HG02763 (cell line): ENCODE results near the gene MOGAT1.
"Not testable (repeated sequence)": the region's sequence is repeated elsewhere in the genome, so short reads cannot be mapped to it uniquely, and the experiment has no call there.

Experiments
- ATAC-seq: cut with Tn5 transposase; IDR thresholded peaks from one replicate; pipeline ENCODE4 v1.9.1; 2021; ENCODE audit warnings: mild to moderate bottlenecking, moderate library complexity; ENCODE audit not compliant: unreplicated experiment

The MOGAT1 gene

GRCh38 chr2:222709191-222709891, 37.9 kb downstream of the MOGAT1 start:
- ATAC-seq = no peak

- ATAC-seq = no peak
These were observed 39.3 kb downstream of the MOGAT1 start for GRCh38 chr2:222710736-222711135.

GRCh38 chr2:222711315-222711940, 40.0 kb downstream of the MOGAT1 start:
- no peak for ATAC-seq

GRCh38 chr2:222713002-222713401, 41.5 kb downstream of the MOGAT1 start:
- no peak for ATAC-seq

GRCh38 chr2:222714361-222715241, 43.1 kb downstream of the MOGAT1 start:
- no peak for ATAC-seq

- ATAC-seq = peak; percentile 49
These were observed 44.3 kb downstream of the MOGAT1 start for GRCh38 chr2:222715742-222716141.

DNA sequence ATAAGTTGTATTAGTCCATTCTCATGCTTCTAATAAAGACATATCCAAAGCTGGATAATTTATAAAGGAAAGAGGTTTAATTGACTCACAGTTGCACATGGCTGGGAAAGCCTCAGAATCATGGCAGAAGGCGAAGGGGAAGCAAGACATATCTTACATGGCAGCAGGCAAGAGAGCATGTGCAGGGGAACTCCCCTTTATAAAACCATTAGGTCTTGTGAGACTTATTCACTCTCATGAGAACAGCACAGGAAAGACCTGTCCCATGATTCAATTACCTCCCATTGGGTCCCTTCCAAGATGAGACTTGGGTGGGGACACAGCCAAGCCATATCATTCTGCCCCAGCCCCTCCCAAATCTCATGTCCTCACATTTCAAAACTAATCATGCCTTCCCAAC, 48.3 kb downstream of the MOGAT1 start:
- not testable (repeated sequence) for ATAC-seq

GRCh38 chr2:222721597-222721996, 50.1 kb downstream of the MOGAT1 start:
- not testable (repeated sequence) for ATAC-seq

DNA sequence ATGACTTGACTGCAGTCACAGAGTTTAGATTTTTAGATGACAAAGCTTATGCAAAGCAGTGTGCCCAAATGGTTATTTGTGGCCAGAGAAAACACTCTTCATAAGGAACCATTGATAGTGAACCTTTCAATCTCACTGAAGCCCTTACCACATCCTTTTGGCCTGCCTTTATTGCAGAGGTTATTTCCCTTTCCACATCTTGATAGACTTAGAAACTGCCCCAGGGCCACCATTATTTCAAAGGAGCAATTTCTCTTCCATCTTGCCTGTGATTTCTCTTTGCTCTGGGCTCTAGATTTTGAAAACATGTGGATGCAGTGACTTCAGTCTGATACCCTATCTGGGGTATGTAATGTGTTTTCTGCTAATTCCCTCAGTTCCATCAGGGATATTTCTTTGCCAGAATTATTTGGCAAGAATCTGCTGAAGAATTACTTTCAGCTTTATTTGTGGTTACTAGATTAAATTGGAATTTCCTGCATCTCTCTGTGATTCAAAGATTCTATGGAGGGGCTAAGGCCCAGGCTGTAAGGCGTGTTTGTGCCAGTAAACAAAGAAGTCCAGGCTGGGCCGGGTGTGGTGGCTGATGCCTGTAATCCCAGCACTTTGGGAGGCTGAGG, 51.0 kb downstream of the MOGAT1 start:
- peak; percentile 97 for ATAC-seq

DNA sequence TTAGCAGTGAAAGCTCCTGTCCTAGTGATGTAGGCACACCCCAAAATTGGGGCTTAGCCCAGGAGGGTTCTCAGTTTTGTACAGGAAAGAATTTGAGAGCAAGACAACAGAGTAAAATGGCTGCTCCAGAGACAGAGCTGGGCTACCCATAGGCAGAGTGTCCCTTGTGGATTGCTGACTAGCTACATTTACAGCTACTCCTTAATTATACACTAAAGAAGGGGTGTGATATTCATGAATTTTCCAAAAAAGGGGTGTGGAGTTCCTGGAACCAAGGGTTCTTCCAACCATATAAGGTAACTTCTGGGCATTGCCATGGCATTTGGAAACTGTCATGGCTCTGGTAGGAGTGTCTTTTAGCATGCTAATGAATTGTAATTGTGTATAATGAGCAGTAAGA, 52.8 kb downstream of the MOGAT1 start:
- ATAC-seq = no peak

DNA sequence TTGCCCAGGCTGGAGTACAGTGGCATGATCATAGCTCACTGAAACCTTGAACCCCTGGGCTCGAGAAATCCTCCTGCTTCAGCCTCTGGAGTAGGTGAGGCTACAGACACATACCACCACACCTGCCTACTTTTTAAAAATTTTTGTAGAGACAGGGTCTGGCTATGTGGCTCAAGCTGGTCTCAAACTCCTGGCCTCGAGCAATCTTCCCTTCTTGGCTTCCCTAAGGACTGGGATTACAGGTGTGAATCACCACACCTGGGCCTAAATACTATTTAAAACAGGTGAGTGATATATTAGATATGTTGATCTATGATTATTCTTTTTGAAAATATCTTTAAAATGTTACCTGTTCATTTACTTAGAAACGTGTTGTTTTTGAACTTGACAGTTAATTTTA, 57.2 kb downstream of the MOGAT1 start:
- no peak for ATAC-seq

- peak; percentile 70 for ATAC-seq
These were observed 59.0 kb downstream of the MOGAT1 start for GRCh38 chr2:222730366-222730999.

DNA sequence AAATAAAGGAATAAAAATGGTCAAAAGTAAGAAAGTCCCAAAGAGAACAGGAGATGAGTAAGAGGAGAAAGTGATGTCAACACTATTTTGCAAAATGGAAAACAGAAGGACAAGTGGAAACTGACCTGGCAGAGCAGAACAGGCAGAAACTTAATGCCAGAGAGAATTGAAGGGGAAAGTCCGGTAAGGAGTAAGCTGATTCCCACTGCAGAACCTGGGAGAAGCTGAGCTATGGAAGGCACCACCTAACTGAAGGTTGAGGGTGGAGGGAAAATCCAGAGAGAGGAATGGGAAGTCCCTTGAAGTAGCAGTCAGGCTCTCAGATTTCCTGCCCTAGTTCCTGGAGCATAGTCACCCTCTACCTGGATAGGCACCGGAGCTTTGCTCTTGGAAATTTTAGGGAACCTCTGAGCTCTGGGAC, 59.8 kb downstream of the MOGAT1 start:
- no peak for ATAC-seq

DNA sequence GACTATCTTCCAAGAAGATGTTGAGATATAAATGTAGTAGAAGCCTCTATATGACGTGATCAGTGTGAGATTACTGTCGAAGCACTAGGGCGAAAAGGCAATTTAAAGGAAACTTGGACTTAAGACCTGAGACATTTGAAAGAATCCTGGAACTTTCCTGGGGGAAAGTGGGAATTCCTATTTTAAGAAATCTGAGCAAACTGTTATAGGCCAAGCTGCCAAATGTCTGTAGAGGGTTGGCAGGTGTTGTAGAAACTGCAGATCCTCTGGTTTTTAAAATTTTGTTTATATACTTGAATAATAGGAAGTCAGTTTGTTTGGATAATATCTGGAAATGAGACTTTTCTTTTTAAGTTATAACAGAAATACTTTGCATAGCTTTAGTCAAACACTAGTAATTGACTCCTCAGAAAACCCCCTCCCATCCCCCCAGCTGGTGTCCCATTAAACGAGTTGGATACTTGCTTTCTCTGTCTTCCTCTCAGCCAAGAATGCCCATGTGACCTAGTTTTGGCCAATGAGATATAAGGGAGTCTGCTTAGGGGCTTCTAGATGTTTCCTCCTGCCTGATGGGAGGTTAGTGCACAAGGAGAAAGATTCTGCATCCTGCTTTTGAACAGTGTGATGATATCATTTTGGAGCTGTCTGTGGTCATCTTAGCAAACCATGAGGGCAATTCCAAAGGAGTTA, 61.2 kb downstream of the MOGAT1 start:
- ATAC-seq = no peak

DNA sequence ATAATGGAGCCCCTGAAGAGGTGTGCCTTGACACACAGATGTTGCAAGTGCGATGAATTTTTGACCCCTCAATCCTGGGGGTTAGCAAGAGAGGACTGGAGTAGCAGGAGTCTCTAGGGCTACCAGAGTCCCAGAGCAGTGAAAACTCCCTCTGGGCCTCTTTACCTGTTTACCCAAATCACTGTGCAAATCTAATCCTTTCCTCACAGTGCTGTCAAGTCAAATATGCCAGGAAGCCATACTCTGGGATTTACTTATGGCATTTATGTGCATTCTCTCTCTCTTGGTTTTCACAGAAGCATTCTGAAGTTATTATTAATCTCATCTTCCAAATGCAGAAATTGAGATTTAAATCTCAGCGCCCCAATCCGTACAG, 62.0 kb downstream of the MOGAT1 start:
- no peak for ATAC-seq

DNA sequence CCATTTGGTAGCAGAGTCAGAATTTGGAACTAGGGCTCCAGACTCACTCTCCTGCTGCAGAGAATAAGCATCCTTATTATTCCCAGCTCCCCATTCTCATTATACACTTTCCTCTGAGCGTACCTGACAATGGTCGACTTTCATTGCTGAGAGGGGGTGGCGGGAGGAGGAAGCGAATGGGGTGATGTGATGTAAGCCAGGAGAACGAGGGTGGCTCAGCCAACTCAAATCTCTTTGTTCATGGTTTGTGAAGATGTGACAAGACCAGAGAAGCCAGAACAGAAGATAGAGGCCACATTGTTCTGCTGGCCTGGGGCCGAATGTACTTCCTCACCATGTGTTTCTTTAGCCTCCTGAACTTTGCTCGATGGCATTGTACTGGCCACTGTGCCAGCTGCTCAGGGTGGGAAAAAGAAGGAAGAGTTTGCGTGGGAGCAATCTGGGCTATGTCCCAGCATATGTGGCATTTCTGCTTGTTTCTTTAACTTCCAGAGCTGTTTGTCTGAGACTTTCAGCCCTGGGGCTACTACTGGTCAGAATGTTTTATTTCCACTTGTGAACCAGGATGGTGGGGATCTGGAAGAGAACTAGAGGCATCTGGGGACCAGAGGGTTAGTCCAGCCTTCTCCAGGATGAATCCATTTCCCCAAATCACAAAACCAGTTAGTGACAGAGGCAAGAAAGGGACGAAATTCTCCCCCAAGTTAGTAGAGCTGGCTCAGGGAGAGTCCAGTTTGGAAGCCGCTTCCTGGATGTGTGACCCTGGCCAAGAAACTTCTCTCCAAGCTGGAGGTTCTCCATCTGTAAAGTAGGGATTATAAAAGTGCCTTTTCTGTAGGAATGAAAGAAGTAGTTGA, 62.6 kb downstream of the MOGAT1 start:
- no peak for ATAC-seq

- peak; percentile 59 for ATAC-seq
These were observed 63.2 kb downstream of the MOGAT1 start for GRCh38 chr2:222734703-222735014.

DNA sequence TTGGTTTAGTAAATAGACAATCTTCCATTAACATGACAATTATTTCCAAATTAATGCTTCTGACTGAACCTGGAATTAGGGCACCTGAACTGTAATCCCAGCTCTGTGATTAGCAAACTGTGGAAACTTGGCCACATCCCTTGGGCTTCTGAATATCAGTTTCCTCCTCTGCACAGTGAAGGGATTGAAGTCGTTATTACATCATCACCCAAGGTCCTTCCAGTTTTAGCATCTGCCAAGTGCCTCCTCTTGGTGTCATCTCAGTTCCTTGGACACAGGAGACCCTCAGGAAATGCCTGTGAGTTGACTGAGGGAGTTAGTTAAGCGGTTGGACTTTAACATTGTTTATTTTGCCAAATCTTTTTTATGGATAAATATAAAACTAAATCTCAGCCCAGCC, 64.8 kb downstream of the MOGAT1 start:
- no peak for ATAC-seq

GRCh38 chr2:222736924-222737323, 65.5 kb downstream of the MOGAT1 start:
- ATAC-seq = no peak
